Upper lobe of left lung (tissue), 4 donors: ENCODE results near the gene BCL3.

ENCODE experiments used
- POLR2AphosphoS5 ChIP-seq, 2 donors: sonication (generic); formaldehyde crosslinking; IDR thresholded peaks; one replicate each; pipeline ENCODE4 v1.5.1; 2017; ENCODE audit warnings: antibody characterized with exemption in 2 of 2
- TF ChIP-seq, protein P1 (sequence below), 6 experiments: fragments of 450-650 bp in 4 of 6; fragments of 200-600 bp in 2 of 6; sonication (generic) in 2 of 6; IDR thresholded peaks; one replicate each; pipeline ENCODE4 v1.5.1; 2016 to 2019; ENCODE audit warnings: antibody characterized with exemption in 6 of 6

DNA sequence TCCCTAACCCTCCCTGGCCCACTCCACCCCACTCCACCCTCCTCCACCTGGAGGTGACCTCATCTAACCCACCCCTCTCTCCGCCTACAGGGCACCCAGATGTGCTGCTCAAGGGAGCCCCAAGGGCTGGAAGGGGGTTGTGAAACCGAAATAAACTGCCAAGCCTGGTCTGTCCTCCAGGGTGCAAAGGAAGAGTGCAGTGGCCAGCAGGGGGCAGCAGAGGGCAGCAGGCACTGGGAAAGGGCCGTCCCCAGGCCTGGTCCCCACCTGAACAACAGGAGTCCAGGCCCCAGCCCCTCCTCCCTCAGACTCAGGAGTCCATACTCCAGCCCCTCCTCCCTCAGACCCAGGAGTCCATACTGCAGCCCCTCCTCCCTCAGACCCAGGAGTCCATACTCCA is 52.0 kb downstream of the BCL3 start:
- TF ChIP-seq, protein P1, sequence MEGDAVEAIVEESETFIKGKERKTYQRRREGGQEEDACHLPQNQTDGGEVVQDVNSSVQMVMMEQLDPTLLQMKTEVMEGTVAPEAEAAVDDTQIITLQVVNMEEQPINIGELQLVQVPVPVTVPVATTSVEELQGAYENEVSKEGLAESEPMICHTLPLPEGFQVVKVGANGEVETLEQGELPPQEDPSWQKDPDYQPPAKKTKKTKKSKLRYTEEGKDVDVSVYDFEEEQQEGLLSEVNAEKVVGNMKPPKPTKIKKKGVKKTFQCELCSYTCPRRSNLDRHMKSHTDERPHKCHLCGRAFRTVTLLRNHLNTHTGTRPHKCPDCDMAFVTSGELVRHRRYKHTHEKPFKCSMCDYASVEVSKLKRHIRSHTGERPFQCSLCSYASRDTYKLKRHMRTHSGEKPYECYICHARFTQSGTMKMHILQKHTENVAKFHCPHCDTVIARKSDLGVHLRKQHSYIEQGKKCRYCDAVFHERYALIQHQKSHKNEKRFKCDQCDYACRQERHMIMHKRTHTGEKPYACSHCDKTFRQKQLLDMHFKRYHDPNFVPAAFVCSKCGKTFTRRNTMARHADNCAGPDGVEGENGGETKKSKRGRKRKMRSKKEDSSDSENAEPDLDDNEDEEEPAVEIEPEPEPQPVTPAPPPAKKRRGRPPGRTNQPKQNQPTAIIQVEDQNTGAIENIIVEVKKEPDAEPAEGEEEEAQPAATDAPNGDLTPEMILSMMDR (IDR thresholded peaks at IDR 0.05) = peak; percentile 90 to 98 (median 96)
- TF ChIP-seq POLR2AphosphoS5 (IDR thresholded peaks at IDR 0.05) = no peak
